Right ventricle myocardium superior (tissue), 1 donor: ENCODE data around the gene CCR5. TPM values are rescaled to one million over a fixed set of nuclear protein-coding genes. Genes with fewer than 3 reads are reported as not detected.

Experiments used
- ATAC-seq: fragments of 200-7000 bp; cut with Tn5 transposase; one replicate; pipeline ENCODE4 v1.9.1; 2020; ENCODE audit warnings: mild to moderate bottlenecking; ENCODE audit not compliant: poor library complexity
- DNase-seq: peaks from one replicate; pipeline ENCODE4 v3.0.0-alpha.2; 2020
- intact Hi-C: fragments of 100-400 bp; cut with DNase I; formaldehyde crosslinking; loops from one replicate; pipeline ENCODE4 v1.11.2; 2022
- total RNA-seq: library from RNA; stranded (reverse); fragmentation: NEBNext Ultra II Directional; extraction: Animal tissue kit (Norgen Biotek cat#: 25700); gene quantifications from one replicate; pipeline ENCODE4 v1.2.1, GENCODE V29; 2021
- donor health status: DM: no; HTN: yes; CAD: no; lungs with severe emphysema.

The CCR5 gene
- total RNA-seq, 1 donor from 2014 or later: 0.24 TPM

- intact Hi-C loops: no loop called here
Measured at GRCh38 chr3:46416811-46417510, 46.2 kb downstream of the CCR5 start.

GRCh38 chr3:46417841-46418611 lies 47.3 kb downstream of the CCR5 start:
- DNase-seq (no peak), ATAC-seq (no peak)
- intact Hi-C loops: no loop called here

More at GRCh38 chr3:46416811-46417510, 46.2 kb downstream of the CCR5 start:
- ATAC-seq (peak; percentile 79), DNase-seq (no peak)

- intact Hi-C loops: no loop called here
- DNase-seq (no peak), ATAC-seq (no peak)
Measured at GRCh38 chr3:46419816-46420215, 49.1 kb downstream of the CCR5 start.

GRCh38 chr3:46420931-46421330 lies 50.2 kb downstream of the CCR5 start:
- DNase-seq: no peak
- intact Hi-C loops: no loop called here
- ATAC-seq: no peak

GRCh38 chr3:46422617-46423016 lies 51.9 kb downstream of the CCR5 start:
- intact Hi-C loops: no loop called here
- DNase-seq (no peak), ATAC-seq (no peak)

- intact Hi-C loops: no loop called here
- ATAC-seq: no peak
Measured at GRCh38 chr3:46423588-46423987, 52.8 kb downstream of the CCR5 start.

More at GRCh38 chr3:46423588-46423987, 52.8 kb downstream of the CCR5 start:
- no peak for DNase-seq

Other genes with a start within 250 kb of the CCR5 start
- 2.7 TPM for gene CCR1, start 162.6 kb upstream of the CCR5 start, total RNA-seq
- not detected for gene CCR3, start 128.5 kb upstream of the CCR5 start, total RNA-seq
- 0.91 TPM for gene CCR2, start 16.8 kb upstream of the CCR5 start, total RNA-seq
- gene CCRL2, start 36.3 kb downstream of the CCR5 start, total RNA-seq: 1.1 TPM
- gene LTF, start 94.0 kb downstream of the CCR5 start, total RNA-seq: 3.7 TPM
- not detected for gene RTP3, start 127.0 kb downstream of the CCR5 start, total RNA-seq
- 122 TPM for gene LRRC2, start 195.4 kb downstream of the CCR5 start, total RNA-seq
- not detected for gene FAM240A, start 241.6 kb downstream of the CCR5 start, total RNA-seq